ENCODE measurements around the gene MS4A10.

Gene MS4A10

DNA sequence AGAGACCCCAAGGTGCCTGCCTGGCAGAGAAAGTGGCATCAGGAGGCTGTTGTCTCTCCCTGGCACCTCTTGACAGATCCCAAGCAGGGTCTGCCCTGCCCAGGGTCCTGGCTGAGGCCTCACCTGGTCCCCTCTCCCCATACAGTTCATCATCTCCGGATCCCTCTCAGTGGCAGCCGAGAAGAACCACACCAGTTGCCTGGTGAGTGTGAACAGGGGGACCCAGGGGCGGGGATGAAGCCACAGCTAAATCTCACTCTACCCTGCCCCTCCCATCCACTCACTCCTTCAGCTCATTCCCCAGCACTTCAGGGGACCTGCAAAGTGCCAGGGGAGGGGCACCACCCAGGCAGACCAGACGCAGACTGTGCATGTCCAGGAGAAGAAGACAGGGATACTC is 14.0 kb upstream of the MS4A10 start:
- TF ChIP-seq, protein P1, sequence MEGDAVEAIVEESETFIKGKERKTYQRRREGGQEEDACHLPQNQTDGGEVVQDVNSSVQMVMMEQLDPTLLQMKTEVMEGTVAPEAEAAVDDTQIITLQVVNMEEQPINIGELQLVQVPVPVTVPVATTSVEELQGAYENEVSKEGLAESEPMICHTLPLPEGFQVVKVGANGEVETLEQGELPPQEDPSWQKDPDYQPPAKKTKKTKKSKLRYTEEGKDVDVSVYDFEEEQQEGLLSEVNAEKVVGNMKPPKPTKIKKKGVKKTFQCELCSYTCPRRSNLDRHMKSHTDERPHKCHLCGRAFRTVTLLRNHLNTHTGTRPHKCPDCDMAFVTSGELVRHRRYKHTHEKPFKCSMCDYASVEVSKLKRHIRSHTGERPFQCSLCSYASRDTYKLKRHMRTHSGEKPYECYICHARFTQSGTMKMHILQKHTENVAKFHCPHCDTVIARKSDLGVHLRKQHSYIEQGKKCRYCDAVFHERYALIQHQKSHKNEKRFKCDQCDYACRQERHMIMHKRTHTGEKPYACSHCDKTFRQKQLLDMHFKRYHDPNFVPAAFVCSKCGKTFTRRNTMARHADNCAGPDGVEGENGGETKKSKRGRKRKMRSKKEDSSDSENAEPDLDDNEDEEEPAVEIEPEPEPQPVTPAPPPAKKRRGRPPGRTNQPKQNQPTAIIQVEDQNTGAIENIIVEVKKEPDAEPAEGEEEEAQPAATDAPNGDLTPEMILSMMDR (IDR thresholded peaks at IDR 0.05; ENCODE audit: borderline replicate concordance, extremely low read depth, low read length, poor library complexity, severe bottlenecking), result no peak
- no peak for TF ChIP-seq EZH2 (IDR thresholded peaks at IDR 0.05; ENCODE audit: borderline replicate concordance, low read depth, low read length, severe bottlenecking)
- H3K27ac ChIP-seq (ENCODE audit: low read length), result no peak overlapping the region
- ATAC-seq (ENCODE audit: insufficient read depth, low read depth), result no peak

DNA sequence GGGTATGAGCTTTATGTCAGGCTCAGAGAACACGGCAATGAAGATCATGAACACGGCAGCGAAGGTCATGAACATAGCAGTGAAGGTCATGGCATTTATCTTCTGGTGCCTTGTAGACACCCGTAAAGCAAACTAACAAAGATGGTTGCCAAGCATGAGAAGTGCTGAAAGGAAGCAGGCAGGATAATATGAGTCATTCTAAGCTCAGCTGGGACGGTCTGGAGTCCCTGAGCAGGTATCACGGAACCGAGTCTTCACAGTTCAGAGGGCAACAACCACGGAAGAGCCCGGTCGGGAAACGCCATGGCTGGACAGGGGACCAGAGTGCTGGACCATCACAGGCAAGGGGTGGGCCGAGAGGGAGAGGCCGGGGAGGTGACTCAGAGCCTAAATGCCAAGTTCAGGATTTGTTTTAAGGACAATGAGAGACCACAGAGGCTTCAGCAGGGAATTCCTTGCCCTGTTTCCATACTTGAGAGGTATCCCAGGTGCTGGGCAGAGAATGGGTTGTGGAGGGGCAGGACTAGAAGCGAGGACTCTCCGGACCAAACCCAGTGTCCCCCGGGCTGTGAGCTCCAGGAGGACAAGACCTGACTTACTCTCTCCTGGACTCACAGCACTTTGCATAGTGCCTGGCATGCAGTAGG is 13.1 kb upstream of the MS4A10 start:
- H3K9me3 ChIP-seq (ENCODE audit: insufficient read depth, low read length, severe bottlenecking), result no peaks in the 10 kb centered on the region
- H3K4me3 ChIP-seq (ENCODE audit: low read depth in 1 of 2, low read length in 2 of 2), result no peak overlapping the region
- no peak overlapping the region for H2AFZ ChIP-seq (ENCODE audit: low read depth, low read length)
- no peak overlapping the region for H3K4me2 ChIP-seq (ENCODE audit: insufficient read depth, low read length)
- H3K27me3 ChIP-seq (ENCODE audit: insufficient read depth, low read length, poor library complexity), result no peaks in the 10 kb centered on the region
- peaks cover 11% of the 10 kb centered on the region for H3K4me1 ChIP-seq (ENCODE audit: insufficient read depth, low read length)
- no peaks in the 10 kb centered on the region for H3K36me3 ChIP-seq (ENCODE audit: insufficient read depth, low read length)
- no peak for TF ChIP-seq EZH2 (IDR thresholded peaks at IDR 0.05; ENCODE audit: borderline replicate concordance, low read depth, low read length, severe bottlenecking)
- TF ChIP-seq, protein P1 (IDR thresholded peaks at IDR 0.05; ENCODE audit: borderline replicate concordance, extremely low read depth, low read length, poor library complexity, severe bottlenecking), result no peak
- H3K9ac ChIP-seq (ENCODE audit: low read depth, low read length), result no peak overlapping the region
- no peaks in the 10 kb centered on the region for H3K79me2 ChIP-seq (ENCODE audit: insufficient read depth, low read length)
- no peak overlapping the region for H3K27ac ChIP-seq (ENCODE audit: low read length)
- ATAC-seq (ENCODE audit: insufficient read depth, low read depth) (no peak), DNase-seq (no peak)
- no peaks in the 10 kb centered on the region; the same call in 1 of the 2 replicates for H4K20me1 ChIP-seq (ENCODE audit: insufficient read depth, low read length)

More for the DNA sequence above, 14.0 kb upstream of the MS4A10 start:
- H3K79me2 ChIP-seq (ENCODE audit: insufficient read depth, low read length), result no peaks in the 10 kb centered on the region
- no peaks in the 10 kb centered on the region for H3K27me3 ChIP-seq (ENCODE audit: insufficient read depth, low read length, poor library complexity)
- H3K9ac ChIP-seq (ENCODE audit: low read depth, low read length), result no peak overlapping the region
- no peak overlapping the region for H2AFZ ChIP-seq (ENCODE audit: low read depth, low read length)
- no peak for DNase-seq
- no peak overlapping the region for H3K4me2 ChIP-seq (ENCODE audit: insufficient read depth, low read length)
- no peaks in the 10 kb centered on the region for H3K9me3 ChIP-seq (ENCODE audit: insufficient read depth, low read length, severe bottlenecking)
- H4K20me1 ChIP-seq (ENCODE audit: insufficient read depth, low read length), result no peaks in the 10 kb centered on the region; the same call in 1 of the 2 replicates
- H3K4me1 ChIP-seq (ENCODE audit: insufficient read depth, low read length), result peaks cover 11% of the 10 kb centered on the region
- H3K36me3 ChIP-seq (ENCODE audit: insufficient read depth, low read length), result no peaks in the 10 kb centered on the region
- no peak overlapping the region for H3K4me3 ChIP-seq (ENCODE audit: low read depth in 1 of 2, low read length in 2 of 2)

DNA sequence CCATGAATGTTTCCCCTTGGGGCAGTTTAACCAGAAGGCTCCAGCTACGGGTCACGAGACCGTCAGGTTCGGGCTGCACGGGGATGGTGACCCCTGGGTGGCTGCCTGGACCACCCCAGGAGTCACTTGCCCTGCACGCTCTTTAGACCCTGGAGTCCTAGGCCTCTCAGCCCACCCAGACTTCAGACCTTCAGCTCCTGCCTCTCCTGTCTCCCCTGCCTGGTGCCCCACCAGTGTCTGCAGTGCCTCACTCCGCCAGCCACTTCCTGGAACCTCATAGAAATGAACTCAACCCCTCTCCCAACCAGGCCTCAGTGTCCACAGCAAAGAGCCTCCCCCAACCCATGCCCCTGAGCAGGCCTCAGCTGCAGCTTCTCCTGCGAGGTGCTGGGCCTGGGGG is 12.5 kb upstream of the MS4A10 start:
- Histone ChIP-seq H3K27ac (ENCODE audit: low read length) (no peak overlapping the region), H3K79me2 (ENCODE audit: insufficient read depth, low read length) (no peaks in the 10 kb centered on the region), H3K4me3 (ENCODE audit: low read depth in 1 of 2, low read length in 2 of 2) (no peak overlapping the region), H3K4me2 (ENCODE audit: insufficient read depth, low read length) (no peak overlapping the region), H3K9me3 (ENCODE audit: insufficient read depth, low read length, severe bottlenecking) (no peaks in the 10 kb centered on the region), H2AFZ (ENCODE audit: low read depth, low read length) (no peak overlapping the region), H3K27me3 (ENCODE audit: insufficient read depth, low read length, poor library complexity) (no peaks in the 10 kb centered on the region), H3K9ac (ENCODE audit: low read depth, low read length) (no peak overlapping the region), H3K36me3 (ENCODE audit: insufficient read depth, low read length) (no peaks in the 10 kb centered on the region), H4K20me1 (ENCODE audit: insufficient read depth, low read length) (no peaks in the 10 kb centered on the region; the same call in 1 of the 2 replicates), H3K4me1 (ENCODE audit: insufficient read depth, low read length) (peaks cover 11% of the 10 kb centered on the region)
- no peak for DNase-seq
- ATAC-seq (ENCODE audit: insufficient read depth, low read depth), result peak; percentile 18; the same call in 1 of the 3 replicates
- TF ChIP-seq, protein P1 (IDR thresholded peaks at IDR 0.05; ENCODE audit: borderline replicate concordance, extremely low read depth, low read length, poor library complexity, severe bottlenecking), result no peak

Data from DND-41 (cell line).